GM12891 (cell line): ENCODE data around the gene CYTH4. TPM values are rescaled to one million over a fixed set of nuclear protein-coding genes. Genes with fewer than 3 reads are reported as not detected.
"Not testable (repeated sequence)": the region's sequence is repeated elsewhere in the genome, so short reads cannot be mapped to it uniquely, and the experiment has no call there.

ENCODE experiments used
- DNase-seq: peaks from one replicate; pipeline ENCODE4 v3.0.0; 2011; ENCODE audit warnings: low spot score; ENCODE audit not compliant: insufficient read length
- FAIRE-seq: peaks from 2 replicates; lab custom pipeline; 2011; peaks lifted over from hg19 to GRCh38; lab: Jason Lieb, UNC
- PAX5 ChIP-seq: IDR thresholded peaks from 2 replicates; pipeline ENCODE4 v1.6.1; 2011; ENCODE audit warnings: low read length, moderate library complexity, mild to moderate bottlenecking; ENCODE audit not compliant: insufficient read depth, severe bottlenecking
- POLR2A ChIP-seq: IDR thresholded peaks from 2 replicates; pipeline ENCODE4 v1.6.1; 2011; ENCODE audit warnings: low read depth, low read length, control low read depth
- POLR2AphosphoS5 ChIP-seq: IDR thresholded peaks from 2 replicates; pipeline ENCODE4 v1.6.1; 2011; ENCODE audit warnings: low read depth, low read length, control low read depth
- POU2F2 ChIP-seq: IDR thresholded peaks from 2 replicates; pipeline ENCODE4 v1.6.1; 2011; ENCODE audit warnings: low read depth, mild to moderate bottlenecking, control low read depth, low read length, moderate library complexity
- SPI1 ChIP-seq: IDR thresholded peaks from 2 replicates; pipeline ENCODE4 v1.6.1; 2011; ENCODE audit warnings: low read depth, low read length, control low read depth
- TAF1 ChIP-seq: IDR thresholded peaks from 2 replicates; pipeline ENCODE4 v1.6.1; 2011; ENCODE audit warnings: low read depth, low read length, control low read depth
- polyA plus RNA-seq: library from polyadenylated mRNA; unstranded; fragments of >200 nt; gene quantifications from one replicate; pipeline ENCODE4 v1.2.1, GENCODE V29; 2012; ENCODE audit warnings: low read depth, missing spikeins, inconsistent platforms; ENCODE audit not compliant: missing spikeins

CYTH4 gene, protein sequence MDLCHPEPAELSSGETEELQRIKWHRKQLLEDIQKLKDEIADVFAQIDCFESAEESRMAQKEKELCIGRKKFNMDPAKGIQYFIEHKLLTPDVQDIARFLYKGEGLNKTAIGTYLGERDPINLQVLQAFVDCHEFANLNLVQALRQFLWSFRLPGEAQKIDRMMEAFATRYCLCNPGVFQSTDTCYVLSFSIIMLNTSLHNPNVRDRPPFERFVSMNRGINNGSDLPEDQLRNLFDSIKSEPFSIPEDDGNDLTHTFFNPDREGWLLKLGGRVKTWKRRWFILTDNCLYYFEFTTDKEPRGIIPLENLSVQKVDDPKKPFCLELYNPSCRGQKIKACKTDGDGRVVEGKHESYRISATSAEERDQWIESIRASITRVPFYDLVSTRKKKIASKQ
- 12.4 TPM for polyA plus RNA-seq

- peak; percentile 99 for FAIRE-seq
- DNase-seq: peak; percentile 61
- TF ChIP-seq POLR2AphosphoS5: no peak
- peak; percentile 14; the same call in 1 of the 2 replicates for TF ChIP-seq TAF1
- TF ChIP-seq SPI1: peak; percentile 81
- no peak for TF ChIP-seq POU2F2
- TF ChIP-seq POLR2A: 0 out of 2 replicates have a peak, but pooled peaks have one; percentile 29
Observed at GRCh38 chr22:37282385-37282677, at the start of gene CYTH4. Gene CYTH4 (plus strand): TSS chr22:37282508. CDS start chr22:37282570, 62 bp downstream.

GRCh38 chr22:37233371-37233750, 48.9 kb upstream of the CYTH4 start:
- DNase-seq, FAIRE-seq: not testable (repeated sequence)

GRCh38 chr22:37233751-37234631, 48.3 kb upstream of the CYTH4 start:
- FAIRE-seq (no peak), DNase-seq (no peak)
- TF ChIP-seq POU2F2: no peak
- TF ChIP-seq POLR2AphosphoS5: no peak
- no peak for TF ChIP-seq SPI1
- TF ChIP-seq PAX5: no peak
- TF ChIP-seq POLR2A: no peak
- no peak for TF ChIP-seq TAF1

- TF ChIP-seq TAF1 (no peak), SPI1 (peak; percentile 27; the same call in 1 of the 2 replicates)
- no peak for DNase-seq
- FAIRE-seq: peak; percentile 52
Observed at GRCh38 chr22:37234736-37235711, 47.3 kb upstream of the CYTH4 start.

DNA sequence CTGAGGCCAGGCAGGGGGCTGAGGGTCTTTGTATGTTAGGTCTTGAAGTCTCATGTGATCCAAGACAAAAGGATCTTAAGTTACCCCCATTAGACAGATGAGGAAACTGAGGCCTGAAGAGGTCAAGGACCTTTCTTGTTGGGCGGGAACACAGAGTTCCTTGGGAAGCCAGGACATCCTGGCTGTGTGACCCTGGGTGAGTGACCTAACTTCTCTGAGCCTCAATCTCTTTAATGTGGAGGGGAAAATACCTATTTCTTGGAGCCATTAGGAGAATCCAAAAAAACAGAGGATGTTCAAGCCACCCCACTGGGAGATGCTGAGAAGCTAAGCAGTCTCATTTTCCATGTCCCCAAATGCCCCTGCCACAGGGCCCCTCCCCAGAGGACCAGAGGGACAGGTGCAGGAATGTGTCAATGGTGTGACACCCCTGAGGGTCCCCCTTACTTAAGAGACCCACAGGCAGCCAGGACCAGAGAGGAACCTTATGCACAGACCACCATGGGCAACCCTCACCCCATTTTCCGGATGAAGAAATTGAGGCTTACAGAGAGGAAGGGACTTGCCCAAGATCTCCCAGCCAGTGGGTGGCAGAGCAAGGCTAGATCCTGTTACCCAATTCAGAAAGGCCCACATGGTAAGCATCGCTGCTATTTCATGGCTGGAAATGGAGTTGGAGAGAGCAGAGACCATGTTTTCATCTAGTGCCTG, 46.3 kb upstream of the CYTH4 start:
- DNase-seq: no peak
- no peak for FAIRE-seq
- TF ChIP-seq PAX5: no peak
- TF ChIP-seq SPI1: no peak
- TF ChIP-seq TAF1: no peak
- TF ChIP-seq POLR2A: no peak
- TF ChIP-seq POLR2AphosphoS5: no peak
- no peak for TF ChIP-seq POU2F2

GRCh38 chr22:37237371-37238268, 44.7 kb upstream of the CYTH4 start:
- FAIRE-seq (peak; percentile 76), DNase-seq (no peak)
- TF ChIP-seq SPI1: no peak

DNA sequence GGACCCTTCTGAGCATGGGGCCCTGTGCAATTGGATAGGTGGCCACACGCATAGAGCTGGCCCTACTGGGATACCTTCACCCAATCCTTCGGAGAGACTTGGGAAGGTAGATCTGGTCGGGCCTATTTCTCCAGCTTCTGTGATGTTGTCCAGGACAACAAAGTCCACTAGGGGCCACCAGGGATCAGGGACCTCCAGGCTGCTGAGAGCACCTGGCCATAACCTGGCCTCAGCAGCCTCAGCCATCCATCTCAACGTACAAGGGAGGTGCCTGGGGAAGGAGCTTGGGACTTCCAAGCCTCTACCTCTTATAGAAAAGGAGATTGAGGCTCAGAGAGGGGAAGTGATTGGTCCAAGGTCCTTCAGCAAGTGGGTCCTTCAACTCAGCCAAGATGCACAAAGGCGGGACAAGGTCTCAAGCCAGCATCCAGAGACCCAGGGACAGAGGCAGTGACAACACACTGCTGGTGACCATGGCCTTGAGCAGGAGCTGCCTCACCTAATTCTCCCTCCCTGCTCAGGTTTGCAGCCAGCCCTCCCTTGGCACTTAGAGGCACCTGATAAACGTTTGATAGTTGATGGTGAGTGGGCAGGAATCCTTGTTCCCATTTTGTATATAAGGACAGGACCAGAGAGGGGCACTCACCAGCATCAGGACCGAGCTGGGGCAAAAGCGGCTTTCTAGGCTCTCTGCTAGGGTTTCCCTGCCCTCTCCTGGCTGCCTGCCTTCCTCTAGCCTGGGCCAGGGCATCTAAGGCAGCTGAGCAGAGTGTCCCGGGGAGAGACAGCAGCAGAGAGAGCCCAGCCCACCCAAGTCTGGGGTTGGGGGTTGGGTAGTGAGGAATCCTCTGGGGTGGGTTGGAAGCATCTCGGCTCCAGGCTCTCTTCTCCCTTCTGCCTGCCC, 42.7 kb upstream of the CYTH4 start:
- no peak for DNase-seq
- TF ChIP-seq PAX5 (no peak), POLR2A (no peak; the same call in 1 of the 2 replicates), SPI1 (no peak), POLR2AphosphoS5 (no peak), TAF1 (no peak), POU2F2 (no peak)
- no peak for FAIRE-seq

DNA sequence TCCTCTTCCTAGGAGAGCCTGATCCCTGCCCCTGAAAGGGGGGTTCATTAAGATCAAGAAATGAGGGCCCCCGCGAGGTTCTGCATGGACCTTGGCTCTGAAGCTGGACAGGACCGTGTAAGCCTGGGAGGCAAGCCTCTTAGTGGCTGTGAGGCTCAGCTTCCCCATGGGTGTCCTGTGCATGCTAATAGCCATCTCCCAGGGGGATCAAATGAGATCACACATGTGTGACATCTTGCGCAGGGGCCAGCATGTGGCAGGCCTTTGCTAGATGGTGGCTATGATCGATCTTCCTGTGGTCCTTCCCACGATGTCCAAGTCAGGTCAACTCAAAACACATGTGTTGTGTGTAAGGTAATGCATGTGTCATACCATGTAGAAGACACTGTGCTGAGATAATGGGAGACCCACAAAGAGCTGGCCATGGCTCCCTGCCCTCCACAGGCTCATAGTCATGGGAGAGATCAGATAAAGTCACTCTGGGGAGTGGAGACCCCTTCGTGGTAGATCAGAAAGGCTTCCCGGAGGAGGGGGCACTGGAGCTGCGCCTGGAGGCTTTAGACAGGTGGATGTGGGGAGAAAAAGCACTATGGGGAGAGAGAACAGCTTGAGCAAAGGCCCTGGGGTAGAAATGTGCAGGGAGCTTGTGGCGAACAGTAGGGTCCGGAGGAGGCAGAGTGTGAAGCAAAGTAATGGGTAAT, 41.9 kb upstream of the CYTH4 start:
- TF ChIP-seq POLR2A: no peak
- peak; percentile 80 for FAIRE-seq

More for the DNA sequence above, 41.9 kb upstream of the CYTH4 start:
- no peak for DNase-seq
